GM19395 (cell line): ENCODE results near the gene TMEM156.

Experiments used
- ATAC-seq: cut with Tn5 transposase; IDR thresholded peaks from one replicate; pipeline ENCODE4 v1.9.1; 2021; ENCODE audit warnings: mild to moderate bottlenecking, moderate library complexity; ENCODE audit not compliant: unreplicated experiment

The TMEM156 gene, protein sequence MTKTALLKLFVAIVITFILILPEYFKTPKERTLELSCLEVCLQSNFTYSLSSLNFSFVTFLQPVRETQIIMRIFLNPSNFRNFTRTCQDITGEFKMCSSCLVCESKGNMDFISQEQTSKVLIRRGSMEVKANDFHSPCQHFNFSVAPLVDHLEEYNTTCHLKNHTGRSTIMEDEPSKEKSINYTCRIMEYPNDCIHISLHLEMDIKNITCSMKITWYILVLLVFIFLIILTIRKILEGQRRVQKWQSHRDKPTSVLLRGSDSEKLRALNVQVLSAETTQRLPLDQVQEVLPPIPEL

GRCh38 chr4:39032218-39033085, at the start of gene TMEM156:
TMEM156 (minus strand) TSS chr4:39032409; CDS start chr4:39032313, 96 bp downstream.
- peak; percentile 66 for ATAC-seq

DNA sequence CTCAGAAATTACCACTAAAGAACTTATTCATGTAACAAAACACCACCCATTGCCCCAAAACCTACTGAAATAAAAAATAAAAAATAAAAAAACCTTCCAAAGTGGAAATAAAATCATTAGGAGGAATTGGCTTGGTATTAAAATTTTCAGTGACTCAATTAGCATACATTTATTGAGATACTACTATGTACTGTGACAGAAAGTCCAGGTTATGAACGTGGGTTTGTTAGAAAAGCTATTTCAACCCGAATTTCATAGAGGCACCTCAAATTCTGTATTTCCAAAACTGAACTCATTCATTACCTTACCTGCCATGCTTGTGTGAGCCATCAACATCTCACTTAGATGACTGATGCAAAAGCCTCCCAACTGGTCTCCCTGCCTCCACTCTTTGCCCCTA, 46.6 kb upstream of the TMEM156 start:
- ATAC-seq, result no peak

- ATAC-seq, result no peak
Measured at GRCh38 chr4:39068907-39069306, 36.7 kb upstream of the TMEM156 start.

GRCh38 chr4:39067451-39067850, 35.2 kb upstream of the TMEM156 start:
- no peak for ATAC-seq

- ATAC-seq, result no peak
Measured at GRCh38 chr4:39067031-39067430, 34.8 kb upstream of the TMEM156 start.

GRCh38 chr4:39066371-39066770, 34.2 kb upstream of the TMEM156 start:
- ATAC-seq, result no peak

- no peak for ATAC-seq
Measured at GRCh38 chr4:39063430-39063829, 31.2 kb upstream of the TMEM156 start.

DNA sequence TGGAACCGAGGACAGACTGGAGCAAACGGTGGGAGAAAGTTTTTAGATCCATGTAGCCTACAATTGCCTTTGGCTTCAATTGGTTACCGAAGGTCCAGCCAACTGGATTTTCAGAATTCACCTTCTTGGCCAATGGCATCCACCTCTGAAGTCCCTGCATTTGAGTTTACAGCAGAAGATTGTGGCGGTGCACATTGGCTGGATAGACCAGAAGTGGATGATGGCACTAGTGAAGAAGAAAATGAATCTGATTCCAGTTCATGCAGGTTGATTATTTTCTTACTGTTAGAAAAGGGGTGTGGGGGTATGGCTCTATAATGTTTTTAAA, 30.5 kb upstream of the TMEM156 start:
- ATAC-seq, result no peak

DNA sequence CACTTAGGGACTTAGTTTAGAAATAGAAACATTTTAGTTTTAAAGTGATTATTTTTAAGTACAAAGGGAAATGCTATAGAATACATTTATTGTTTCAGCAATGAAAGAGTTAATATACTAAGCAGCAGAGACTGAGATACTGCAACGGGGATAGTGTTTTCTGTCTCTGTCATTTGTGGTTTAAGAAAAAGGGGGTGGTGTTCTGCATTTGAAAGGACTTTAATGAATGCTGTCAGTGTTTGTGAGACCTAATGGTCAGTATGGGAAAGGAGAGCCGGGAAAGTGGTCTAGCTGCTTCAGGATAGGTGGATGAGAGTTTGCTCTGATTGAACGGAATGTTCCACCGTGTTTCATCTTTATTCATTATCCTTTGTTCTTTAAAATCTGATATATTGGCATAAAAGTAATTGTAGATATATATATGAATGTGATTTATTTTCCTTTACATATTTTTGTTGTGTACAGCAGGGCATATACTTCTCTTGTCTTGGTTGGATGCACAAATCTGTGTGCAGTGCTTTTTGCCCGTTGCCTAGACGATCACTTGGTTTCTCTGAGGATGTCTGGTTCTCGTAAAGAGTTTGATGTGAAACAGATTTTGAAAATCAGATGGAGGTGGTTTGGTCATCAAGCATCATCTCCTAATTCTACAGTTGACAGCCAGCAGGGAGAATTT, 30.0 kb upstream of the TMEM156 start, which contains the start of gene KLHL5:
TSS of gene KLHL5 (plus strand) at position 139 of the 676 bp plus-strand sequence. CDS start at position 560, 421 bp downstream.
- no peak for ATAC-seq

GRCh38 chr4:39061457-39061856, 29.2 kb upstream of the TMEM156 start:
- no peak for ATAC-seq

DNA sequence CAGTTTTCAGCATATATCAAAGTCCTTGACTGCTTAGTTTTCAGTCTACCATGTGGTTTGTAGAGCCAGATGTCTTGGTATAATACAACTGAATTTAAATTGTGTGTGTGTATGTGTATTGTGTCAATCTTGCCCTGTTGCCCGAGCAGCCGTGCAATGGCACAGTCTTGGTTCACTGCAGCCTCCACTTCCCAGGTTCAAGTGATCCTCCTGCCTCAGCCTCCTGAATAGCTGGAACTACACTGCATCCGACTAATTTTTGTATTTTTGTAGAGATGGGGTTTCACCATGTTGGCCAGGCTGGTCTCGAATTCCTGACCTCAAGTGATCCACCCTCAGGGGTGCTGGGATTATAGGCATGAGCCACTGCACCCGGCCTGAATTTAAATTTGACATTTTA, 23.8 kb upstream of the TMEM156 start:
- no peak for ATAC-seq

GRCh38 chr4:39054497-39054896, 22.3 kb upstream of the TMEM156 start:
- no peak for ATAC-seq

- no peak for ATAC-seq
Measured at GRCh38 chr4:39053983-39054382, 21.8 kb upstream of the TMEM156 start.

DNA sequence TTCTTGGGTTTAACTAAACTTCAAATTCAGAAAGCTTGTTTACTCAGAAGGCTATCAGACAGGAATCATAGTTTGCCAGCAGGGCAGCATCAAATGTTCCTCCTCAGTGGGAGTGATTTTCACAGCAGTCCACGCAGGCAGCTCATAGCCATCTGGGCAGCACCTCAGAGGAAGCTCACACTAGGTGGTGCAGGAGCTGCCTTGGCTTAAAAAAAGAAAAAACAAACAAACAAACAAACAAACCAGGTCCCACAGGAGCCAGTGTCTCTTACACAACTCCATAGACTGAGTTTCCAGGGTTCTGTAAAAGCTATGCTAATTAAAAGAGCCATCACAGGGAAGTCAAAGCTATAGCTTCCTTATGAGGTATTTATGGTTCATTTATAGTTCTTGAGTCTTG, 19.3 kb upstream of the TMEM156 start:
- no peak for ATAC-seq

DNA sequence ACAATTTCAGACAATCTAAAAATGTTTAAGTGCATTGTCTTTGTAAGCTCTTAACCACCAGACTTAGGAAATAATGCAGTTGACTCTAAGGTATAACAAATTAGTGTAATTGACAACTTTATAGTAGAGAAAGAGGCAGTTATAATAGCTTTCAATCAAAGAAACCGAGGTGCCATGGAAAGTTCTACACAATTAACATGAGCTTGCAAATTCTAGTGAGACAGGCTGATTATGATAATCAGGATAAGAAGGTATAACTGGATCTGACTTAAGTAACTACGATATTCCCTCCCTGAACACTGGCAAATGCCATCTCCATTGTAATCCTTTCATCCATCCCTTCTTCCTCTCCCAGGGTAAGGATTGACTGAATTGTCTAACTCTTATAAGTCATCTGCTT, 18.4 kb upstream of the TMEM156 start:
- ATAC-seq, result no peak

- no peak for ATAC-seq
Measured at GRCh38 chr4:39048311-39048710, 16.1 kb upstream of the TMEM156 start.

- no peak for ATAC-seq
Measured at GRCh38 chr4:39047681-39048080, 15.5 kb upstream of the TMEM156 start.

- no peak for ATAC-seq
Measured at GRCh38 chr4:39046249-39046648, 14.0 kb upstream of the TMEM156 start.

- ATAC-seq, result no peak
Measured at GRCh38 chr4:39045827-39046221, 13.6 kb upstream of the TMEM156 start.

DNA sequence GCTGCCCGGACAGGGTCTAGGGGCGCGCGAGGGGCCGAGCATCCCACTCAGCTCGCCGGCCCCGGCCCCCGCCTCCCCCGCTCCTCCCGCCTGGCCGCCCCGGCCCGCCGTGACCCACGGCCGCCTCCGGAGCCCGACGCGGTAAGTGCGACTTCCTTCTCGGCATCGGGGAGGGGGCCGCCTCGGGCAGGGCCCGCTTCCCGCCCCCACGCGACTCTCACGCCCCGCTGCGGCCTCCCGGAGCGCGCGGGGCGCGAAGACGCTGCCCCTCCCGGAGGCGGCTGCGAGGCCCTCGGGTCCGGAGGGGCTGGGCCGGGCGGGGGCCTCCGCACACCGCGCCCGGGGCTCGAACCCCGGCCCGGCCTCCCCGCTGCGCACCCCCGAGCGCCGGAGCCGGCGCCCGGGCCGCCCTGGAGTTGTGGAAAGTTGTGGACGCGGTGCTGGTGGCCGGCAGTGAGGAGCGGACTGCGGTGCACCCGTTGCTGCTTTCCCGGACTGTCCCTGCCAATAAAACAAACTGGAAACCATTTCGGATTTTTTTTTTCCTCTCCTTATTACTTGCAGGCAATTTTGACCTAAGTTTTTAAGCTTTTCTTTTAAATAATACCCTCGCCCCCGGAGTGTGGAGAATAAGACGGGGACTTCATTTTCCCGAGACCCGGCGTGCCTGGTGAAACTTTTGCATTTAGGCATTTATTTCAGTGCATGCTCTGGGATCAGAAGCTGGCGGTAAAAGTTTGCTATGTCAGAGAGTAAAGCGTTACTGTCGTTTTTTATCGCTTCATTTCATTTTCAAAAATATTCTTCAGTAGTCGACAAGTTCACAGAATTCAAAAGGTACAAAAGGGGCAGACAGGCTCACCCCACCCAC, 13.0 kb upstream of the TMEM156 start:
- ATAC-seq, result peak; percentile 47
